HepG2 (cell line): ENCODE results near the gene RGL3. TPM values are rescaled to one million over a fixed set of nuclear protein-coding genes. Genes with fewer than 3 reads are reported as not detected.

Source experiments
- ATAC-seq: fragments of 200-7000 bp; cut with Tn5 transposase; 3 replicates; pipeline ENCODE4 v1.9.1; 2020; ENCODE audit warnings: mild to moderate bottlenecking, moderate library complexity
- BruUV-seq: library from RNA; stranded (reverse); fragments of 400-500 nt; replicated peaks from 2 replicates; lab custom pipeline; 2021; lab: Mats Ljungman, UMichigan
- CTCF ChIA-PET: fragments of 300-600 bp; formaldehyde crosslinking; extraction: SDS; loops from one replicate; lab custom pipeline; 2021; ENCODE audit warnings: low total read pairs, inconsistent platforms, low intra/inter-chr PET ratio; lab: Yijun Ruan, JAX
- POLR2A ChIA-PET: fragments of 350-600 bp; sonication (Branson Sonifier 250); formaldehyde crosslinking; loops from one replicate; lab custom pipeline; 2020; ENCODE audit warnings: antibody characterized with exemption, inconsistent platforms; lab: Yijun Ruan, JAX
- DNase-seq: peaks from one replicate; pipeline ENCODE4 v3.0.0-alpha.2; 2015; ENCODE audit warnings: low spot score
- FAIRE-seq: peaks from 3 replicates; lab custom pipeline; 2011; peaks lifted over from hg19 to GRCh38; lab: Jason Lieb, UNC
- H2AFZ ChIP-seq: one replicate; pipeline ENCODE4 v1.6.1; 2011; ENCODE audit warnings: low read length, inconsistent platforms
- H3K27ac ChIP-seq: fragments of 300-600 bp; 3 replicates; pipeline ENCODE4 v1.8.0; 2011; ENCODE audit warnings: mixed run types, mild to moderate bottlenecking, mixed read lengths, low read length, inconsistent platforms; ENCODE audit not compliant: insufficient read depth; ENCODE audit errors: extremely low read length
- H3K27me3 ChIP-seq, 2 experiments: fragments of 200-600 bp in 1 of 2; 2 replicates in 1 of 2; 3 replicates in 1 of 2; pipeline versions ENCODE4 v1.6.0 to v1.8.0; 2011; ENCODE audit warnings: low read length in 2 of 2, mild to moderate bottlenecking in 2 of 2, moderate library complexity in 2 of 2, inconsistent platforms in 1 of 2; ENCODE audit not compliant: insufficient read depth in 2 of 2, control insufficient read depth in 1 of 2
- H3K36me3 ChIP-seq, 2 experiments: fragments of 200-600 bp in 1 of 2; replicated peaks in 1 of 2; 2 replicates in 1 of 2; 3 replicates in 1 of 2; pipeline versions ENCODE4 v1.5.1 to v1.8.0; 2011; ENCODE audit warnings: low read length in 2 of 2, inconsistent platforms in 1 of 2; ENCODE audit not compliant: insufficient read depth in 2 of 2, control insufficient read depth in 1 of 2
- H3K4me1 ChIP-seq: 2 replicates; pipeline ENCODE4 v1.5.1; 2012; ENCODE audit warnings: low read length, inconsistent platforms; ENCODE audit not compliant: insufficient read depth
- H3K4me2 ChIP-seq: 2 replicates; pipeline ENCODE4 v1.6.0; 2011; ENCODE audit warnings: low read depth, low read length, inconsistent platforms
- H3K4me3 ChIP-seq, 3 experiments: fragments of 200-600 bp in 1 of 3; sonication (generic), shearing (Covaris generic) in 1 of 3; replicated peaks in 1 of 3; 2 replicates each; pipeline ENCODE4 v1.5.1; 2011 to 2016; ENCODE audit warnings: low read length in 3 of 3, inconsistent platforms in 2 of 3, low read depth in 2 of 3, mild to moderate bottlenecking in 2 of 3, control low read depth in 1 of 3, mixed read lengths in 1 of 3; ENCODE audit not compliant: insufficient read depth in 1 of 3
- H3K79me2 ChIP-seq: one replicate; pipeline ENCODE4 v1.6.1; 2011; ENCODE audit warnings: low read length, inconsistent platforms; ENCODE audit not compliant: insufficient read depth
- H3K9ac ChIP-seq: 2 replicates; pipeline ENCODE4 v1.6.0; 2011; ENCODE audit warnings: mild to moderate bottlenecking, low read depth, low read length, inconsistent platforms; ENCODE audit not compliant: insufficient read depth
- H3K9me3 ChIP-seq: 2 replicates; pipeline ENCODE4 v1.5.1; 2012; ENCODE audit warnings: mild to moderate bottlenecking, low read length
- H4K20me1 ChIP-seq: 2 replicates; pipeline ENCODE4 v1.6.0; 2011; ENCODE audit warnings: inconsistent platforms, mild to moderate bottlenecking, low read length, moderate library complexity; ENCODE audit not compliant: insufficient read depth
- ARNT ChIP-seq: fragments of 450-650 bp; IDR thresholded peaks from 2 replicates; pipeline ENCODE4 v1.6.1; 2017
- CEBPG ChIP-seq: IDR thresholded peaks from 2 replicates; pipeline ENCODE4 v1.6.1; 2016
- FOXA3 ChIP-seq: IDR thresholded peaks from 2 replicates; pipeline ENCODE4 v1.6.1; 2016; ENCODE audit warnings: missing genetic modification reagents, missing compliant biosample characterization
- GABPA ChIP-seq, 2 experiments: IDR thresholded peaks; 2 replicates each; pipeline ENCODE4 v1.6.1; 2011 to 2016; ENCODE audit warnings: low read depth in 2 of 2, low read length in 1 of 2, missing biosample characterization in 1 of 2, missing genetic modification characterization in 1 of 2
- ISL2 ChIP-seq: sonication (generic); formaldehyde crosslinking; IDR thresholded peaks from 2 replicates; pipeline ENCODE4 v1.5.0; 2020; ENCODE audit warnings: missing genetic modification reagents
- KAT8 ChIP-seq: IDR thresholded peaks from 2 replicates; pipeline ENCODE4 v1.6.1; 2016; ENCODE audit warnings: missing genetic modification reagents, missing compliant biosample characterization
- RARA ChIP-seq: IDR thresholded peaks from 2 replicates; pipeline ENCODE4 v1.6.1; 2016; ENCODE audit warnings: missing genetic modification reagents, missing compliant biosample characterization
- RNF2 ChIP-seq: fragments of 450-650 bp; conservative IDR thresholded peaks from 2 replicates; pipeline ENCODE4 v1.6.1; 2016; ENCODE audit warnings: low read depth
- RXRA ChIP-seq: sonication (generic); formaldehyde crosslinking; IDR thresholded peaks from 2 replicates; pipeline ENCODE4 v1.5.1; 2020; ENCODE audit warnings: missing genetic modification reagents
- TBP ChIP-seq: sonication (generic); formaldehyde crosslinking; IDR thresholded peaks from 2 replicates; pipeline ENCODE4 v1.5.0; 2020; ENCODE audit warnings: missing genetic modification reagents
- ZEB1 ChIP-seq: IDR thresholded peaks from 2 replicates; pipeline ENCODE4 v1.6.1; 2012; ENCODE audit warnings: mild to moderate bottlenecking, low read depth, inconsistent platforms; ENCODE audit not compliant: insufficient replicate concordance
- ZSCAN12 ChIP-seq: sonication (generic); formaldehyde crosslinking; IDR thresholded peaks from 2 replicates; pipeline ENCODE4 v1.9.0; 2021; ENCODE audit warnings: mild to moderate bottlenecking, missing genetic modification reagents
- WGBS: methylation state at CpG from one replicate; pipeline ENCODE4 v1.1.6; 2017; ENCODE audit warnings: low lambda C conversion rate; 5-methylcytosine and 5-hydroxymethylcytosine counted together
- in situ Hi-C: cut with HindIII; loops from 2 replicates; pipeline ENCODE4 v1.10.0; 2017; ENCODE audit warnings: low pct_unique_long_range_greater_than_20kb; ENCODE audit not compliant: extremely low pct_ligation_motif_present
- intact Hi-C: fragments of 100-400 bp; cut with micrococcal nuclease; formaldehyde crosslinking; loops from one replicate; pipeline ENCODE4 v1.10.0; 2022; ENCODE audit not compliant: unreplicated experiment
- polyA plus RNA-seq, 8 experiments: library from polyadenylated mRNA; depleted of rRNA in 3 of 8; stranded (reverse) in 7 of 8; unstranded in 1 of 8; fragments of >200 nt; fragmentation: Illumina TruSeq in 4 of 8; extraction: Trizol in 4 of 8; gene quantifications; 2 replicates each; pipeline versions ENCODE4 v1.2.1 to v1.2.3, GENCODE V29; 2011 to 2016; ENCODE audit warnings: low read depth in 4 of 8, missing spikeins in 1 of 8, mixed read lengths in 1 of 8; ENCODE audit not compliant: insufficient read depth in 1 of 8
- total RNA-seq, 5 experiments: library from RNA; depleted of rRNA; stranded (reverse); fragments of >200 nt; fragmentation: Illumina TruSeq; extraction: Trizol; gene quantifications; 2 replicates each; pipeline ENCODE4 v1.2.3, GENCODE V29; 2016; ENCODE audit warnings: low read depth in 1 of 5
- TF ChIP-seq, protein P1 (sequence below): sonication (generic); formaldehyde crosslinking; IDR thresholded peaks from 2 replicates; pipeline ENCODE4 v1.4.0; 2020; ENCODE audit warnings: missing genetic modification reagents
- TF ChIP-seq, protein P2 (sequence below): sonication (generic); formaldehyde crosslinking; IDR thresholded peaks from 2 replicates; pipeline ENCODE4 v1.5.0; 2020; ENCODE audit warnings: missing genetic modification reagents
- TF ChIP-seq, protein P3 (sequence below): sonication (generic); formaldehyde crosslinking; IDR thresholded peaks from 2 replicates; pipeline ENCODE4 v1.4.0; 2020; ENCODE audit warnings: low read depth, missing genetic modification reagents
- TF ChIP-seq, protein P4 (sequence below): sonication (generic); formaldehyde crosslinking; IDR thresholded peaks from 2 replicates; pipeline ENCODE4 v1.8.1; 2022; ENCODE audit warnings: low read depth, mild to moderate bottlenecking, missing genetic modification reagents

Gene RGL3
- total and polyA plus RNA-seq, 2 of the 13 experiments (the other 11 are each of a cell fraction or from before 2014, with no cell fraction given) = 4.2 to 7.6 TPM

DNA sequence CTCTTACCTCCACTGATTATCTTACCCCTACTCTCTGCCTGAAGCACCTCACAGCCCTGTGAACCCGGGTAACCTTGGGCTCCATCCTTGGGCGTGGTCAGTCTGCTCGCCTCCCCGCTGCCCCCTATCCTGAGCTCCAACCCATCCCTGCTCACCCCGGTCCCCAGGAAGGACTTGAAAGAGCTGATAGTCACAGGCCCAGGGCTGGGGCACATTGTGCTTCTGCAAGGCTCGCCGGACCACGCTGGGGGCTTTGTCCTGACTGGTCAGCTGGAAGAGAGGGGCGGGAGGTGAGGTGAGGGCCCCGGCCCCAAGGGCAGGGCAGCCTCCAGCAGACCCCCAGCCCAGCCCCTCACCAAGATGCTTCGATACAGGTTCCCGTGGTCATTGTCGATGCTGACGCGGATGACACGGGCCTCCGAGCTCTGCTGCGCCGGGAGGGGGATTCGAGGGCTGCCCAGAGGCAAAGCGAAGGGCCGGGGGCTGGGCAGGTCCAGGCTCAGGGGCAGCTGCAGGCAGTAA is 22.0 kb downstream of the RGL3 start:
- H3K36me3 ChIP-seq = no peaks in the 10 kb centered on the region
- in situ Hi-C loops = no loop called here
- TF ChIP-seq ZEB1 (no peak), FOXA3 (CRISPR knock-in tag) (no peak), RXRA (no peak), RNF2 (no peak), KAT8 (CRISPR knock-in tag) (no peak), TBP (no peak), ZSCAN12 (CRISPR knock-in tag) (no peak), CEBPG (CRISPR knock-in tag) (no peak), GABPA (IDR thresholded peaks at IDR 0.05; ENCODE audit: low read depth, low read length) (no peak), GABPA (CRISPR knock-in tag; IDR thresholded peaks at IDR 0.05; ENCODE audit: low read depth) (no peak), ISL2 (no peak), ARNT (no peak), RARA (CRISPR knock-in tag) (no peak)
- TF ChIP-seq, protein P1, sequence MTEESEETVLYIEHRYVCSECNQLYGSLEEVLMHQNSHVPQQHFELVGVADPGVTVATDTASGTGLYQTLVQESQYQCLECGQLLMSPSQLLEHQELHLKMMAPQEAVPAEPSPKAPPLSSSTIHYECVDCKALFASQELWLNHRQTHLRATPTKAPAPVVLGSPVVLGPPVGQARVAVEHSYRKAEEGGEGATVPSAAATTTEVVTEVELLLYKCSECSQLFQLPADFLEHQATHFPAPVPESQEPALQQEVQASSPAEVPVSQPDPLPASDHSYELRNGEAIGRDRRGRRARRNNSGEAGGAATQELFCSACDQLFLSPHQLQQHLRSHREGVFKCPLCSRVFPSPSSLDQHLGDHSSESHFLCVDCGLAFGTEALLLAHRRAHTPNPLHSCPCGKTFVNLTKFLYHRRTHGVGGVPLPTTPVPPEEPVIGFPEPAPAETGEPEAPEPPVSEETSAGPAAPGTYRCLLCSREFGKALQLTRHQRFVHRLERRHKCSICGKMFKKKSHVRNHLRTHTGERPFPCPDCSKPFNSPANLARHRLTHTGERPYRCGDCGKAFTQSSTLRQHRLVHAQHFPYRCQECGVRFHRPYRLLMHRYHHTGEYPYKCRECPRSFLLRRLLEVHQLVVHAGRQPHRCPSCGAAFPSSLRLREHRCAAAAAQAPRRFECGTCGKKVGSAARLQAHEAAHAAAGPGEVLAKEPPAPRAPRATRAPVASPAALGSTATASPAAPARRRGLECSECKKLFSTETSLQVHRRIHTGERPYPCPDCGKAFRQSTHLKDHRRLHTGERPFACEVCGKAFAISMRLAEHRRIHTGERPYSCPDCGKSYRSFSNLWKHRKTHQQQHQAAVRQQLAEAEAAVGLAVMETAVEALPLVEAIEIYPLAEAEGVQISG (CRISPR knock-in tag) = no peak
- TF ChIP-seq, protein P2, sequence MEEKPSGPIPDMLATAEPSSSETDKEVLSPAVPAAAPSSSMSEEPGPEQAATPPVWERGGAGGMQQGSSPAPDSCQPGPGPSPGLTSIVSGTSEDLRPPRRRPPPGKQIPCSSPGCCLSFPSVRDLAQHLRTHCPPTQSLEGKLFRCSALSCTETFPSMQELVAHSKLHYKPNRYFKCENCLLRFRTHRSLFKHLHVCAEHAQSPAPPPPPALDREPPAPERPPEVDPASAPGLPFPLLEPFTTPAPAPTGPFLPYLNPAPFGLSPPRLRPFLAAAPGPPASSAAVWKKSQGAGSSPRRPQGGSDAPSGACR (CRISPR knock-in tag) = no peak
- TF ChIP-seq, protein P3, sequence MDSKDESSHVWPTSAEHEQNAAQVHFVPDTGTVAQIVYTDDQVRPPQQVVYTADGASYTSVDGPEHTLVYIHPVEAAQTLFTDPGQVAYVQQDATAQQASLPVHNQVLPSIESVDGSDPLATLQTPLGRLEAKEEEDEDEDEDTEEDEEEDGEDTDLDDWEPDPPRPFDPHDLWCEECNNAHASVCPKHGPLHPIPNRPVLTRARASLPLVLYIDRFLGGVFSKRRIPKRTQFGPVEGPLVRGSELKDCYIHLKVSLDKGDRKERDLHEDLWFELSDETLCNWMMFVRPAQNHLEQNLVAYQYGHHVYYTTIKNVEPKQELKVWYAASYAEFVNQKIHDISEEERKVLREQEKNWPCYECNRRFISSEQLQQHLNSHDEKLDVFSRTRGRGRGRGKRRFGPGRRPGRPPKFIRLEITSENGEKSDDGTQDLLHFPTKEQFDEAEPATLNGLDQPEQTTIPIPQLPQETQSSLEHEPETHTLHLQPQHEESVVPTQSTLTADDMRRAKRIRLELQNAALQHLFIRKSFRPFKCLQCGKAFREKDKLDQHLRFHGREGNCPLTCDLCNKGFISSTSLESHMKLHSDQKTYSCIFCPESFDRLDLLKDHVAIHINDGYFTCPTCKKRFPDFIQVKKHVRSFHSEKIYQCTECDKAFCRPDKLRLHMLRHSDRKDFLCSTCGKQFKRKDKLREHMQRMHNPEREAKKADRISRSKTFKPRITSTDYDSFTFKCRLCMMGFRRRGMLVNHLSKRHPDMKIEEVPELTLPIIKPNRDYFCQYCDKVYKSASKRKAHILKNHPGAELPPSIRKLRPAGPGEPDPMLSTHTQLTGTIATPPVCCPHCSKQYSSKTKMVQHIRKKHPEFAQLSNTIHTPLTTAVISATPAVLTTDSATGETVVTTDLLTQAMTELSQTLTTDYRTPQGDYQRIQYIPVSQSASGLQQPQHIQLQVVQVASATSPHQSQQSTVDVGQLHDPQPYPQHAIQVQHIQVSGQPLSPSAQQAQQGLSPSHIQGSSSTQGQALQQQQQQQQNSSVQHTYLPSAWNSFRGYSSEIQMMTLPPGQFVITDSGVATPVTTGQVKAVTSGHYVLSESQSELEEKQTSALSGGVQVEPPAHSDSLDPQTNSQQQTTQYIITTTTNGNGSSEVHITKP (CRISPR knock-in tag) = no peak
- TF ChIP-seq, protein P4, sequence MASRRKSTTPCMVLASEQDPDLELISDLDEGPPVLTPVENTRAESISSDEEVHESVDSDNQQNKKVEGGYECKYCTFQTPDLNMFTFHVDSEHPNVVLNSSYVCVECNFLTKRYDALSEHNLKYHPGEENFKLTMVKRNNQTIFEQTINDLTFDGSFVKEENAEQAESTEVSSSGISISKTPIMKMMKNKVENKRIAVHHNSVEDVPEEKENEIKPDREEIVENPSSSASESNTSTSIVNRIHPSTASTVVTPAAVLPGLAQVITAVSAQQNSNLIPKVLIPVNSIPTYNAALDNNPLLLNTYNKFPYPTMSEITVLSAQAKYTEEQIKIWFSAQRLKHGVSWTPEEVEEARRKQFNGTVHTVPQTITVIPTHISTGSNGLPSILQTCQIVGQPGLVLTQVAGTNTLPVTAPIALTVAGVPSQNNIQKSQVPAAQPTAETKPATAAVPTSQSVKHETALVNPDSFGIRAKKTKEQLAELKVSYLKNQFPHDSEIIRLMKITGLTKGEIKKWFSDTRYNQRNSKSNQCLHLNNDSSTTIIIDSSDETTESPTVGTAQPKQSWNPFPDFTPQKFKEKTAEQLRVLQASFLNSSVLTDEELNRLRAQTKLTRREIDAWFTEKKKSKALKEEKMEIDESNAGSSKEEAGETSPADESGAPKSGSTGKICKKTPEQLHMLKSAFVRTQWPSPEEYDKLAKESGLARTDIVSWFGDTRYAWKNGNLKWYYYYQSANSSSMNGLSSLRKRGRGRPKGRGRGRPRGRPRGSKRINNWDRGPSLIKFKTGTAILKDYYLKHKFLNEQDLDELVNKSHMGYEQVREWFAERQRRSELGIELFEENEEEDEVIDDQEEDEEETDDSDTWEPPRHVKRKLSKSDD (CRISPR knock-in tag) = no peak
- no peak for DNase-seq
- no peaks in the 10 kb centered on the region for H3K79me2 ChIP-seq
- H3K4me1 ChIP-seq = 0 out of 2 replicates have a peak, but pooled peaks cover 2% of the 10 kb centered on the region
- H4K20me1 ChIP-seq = no peaks in the 10 kb centered on the region
- no peaks in the 10 kb centered on the region for H3K27me3 ChIP-seq
- no peaks in the 10 kb centered on the region for H3K9me3 ChIP-seq
- BruUV-seq = no TSS peak
- ATAC-seq = no peak; the same call in 2 of the 3 replicates
- H3K4me3 ChIP-seq = no peak overlapping the region
- POLR2A ChIA-PET = no interaction called here
- H3K4me2 ChIP-seq = no peak overlapping the region
- CTCF ChIA-PET = no interaction called here
- H2AFZ ChIP-seq = no peak overlapping the region
- WGBS = 84% methylated on average over 5 of the region's 22 CpGs
- H3K9ac ChIP-seq = no peak overlapping the region
- FAIRE-seq = no peak
- intact Hi-C loops = no loop called here
- no peak overlapping the region for H3K27ac ChIP-seq
